Thymus (tissue), 11 donors: Measurements from ENCODE around the gene POLR1A. TPM values are rescaled to one million over a fixed set of nuclear protein-coding genes. Genes with fewer than 3 reads are reported as not detected.

Experiments
- DNase-seq, 9 donors: peaks; one replicate each; pipeline ENCODE4 v3.0.0-alpha.2; 2013; ENCODE audit warnings: low spot score in 9 of 9, low read depth in 6 of 9, missing footprints in 1 of 9
- H3K27ac ChIP-seq, 2 donors: one replicate each; pipeline ENCODE4 v1.5.1; 2013; ENCODE audit warnings: control low read depth in 1 of 2, low read depth in 1 of 2, low read length in 1 of 2, mild to moderate bottlenecking in 1 of 2, moderate library complexity in 1 of 2
- H3K27me3 ChIP-seq, 2 donors: one replicate each; pipeline ENCODE4 v1.5.1; 2013; ENCODE audit warnings: low read length in 1 of 2; ENCODE audit not compliant: control insufficient read depth in 2 of 2, insufficient read depth in 1 of 2
- H3K36me3 ChIP-seq, 2 donors: one replicate each; pipeline ENCODE4 v1.5.1; 2013; ENCODE audit warnings: low read length in 1 of 2, mild to moderate bottlenecking in 1 of 2, moderate library complexity in 1 of 2; ENCODE audit not compliant: control insufficient read depth in 2 of 2, insufficient read depth in 2 of 2
- H3K4me1 ChIP-seq, 2 donors: one replicate each; pipeline ENCODE4 v1.5.1; 2013; ENCODE audit warnings: low read length in 2 of 2; ENCODE audit not compliant: control insufficient read depth in 2 of 2, insufficient read depth in 2 of 2
- H3K4me3 ChIP-seq, 2 donors: one replicate each; pipeline ENCODE4 v1.5.1; 2013; ENCODE audit warnings: low read length in 2 of 2, control low read depth in 1 of 2, mild to moderate bottlenecking in 1 of 2
- H3K9me3 ChIP-seq, 2 donors: one replicate each; pipeline ENCODE4 v1.5.1; 2013; ENCODE audit warnings: low read length in 1 of 2, mild to moderate bottlenecking in 1 of 2; ENCODE audit not compliant: control insufficient read depth in 2 of 2, insufficient read depth in 1 of 2
- WGBS: extraction: QIAGEN DNeasy Blood & Tissue Kit; methylation state at CpG from one replicate; pipeline ENCODE4 v1.1.7; 2013; 5-methylcytosine and 5-hydroxymethylcytosine counted together
- polyA plus RNA-seq: library from polyadenylated mRNA; stranded (reverse); fragments of 200-250 nt; gene quantifications from one replicate; pipeline ENCODE4 v1.2.3, GENCODE V29; 2013
- total RNA-seq: library from RNA; stranded (reverse); fragments of 120-200 nt; gene quantifications from one replicate; pipeline ENCODE4 v1.2.4, GENCODE V29; 2013
- donor health status: healthy.

The POLR1A gene
- total and polyA plus RNA-seq, 2 donors: 3.3 to 8.9 TPM

- no peak for DNase-seq
- Histone ChIP-seq H3K36me3 (peaks cover 66 to 97% of the 10 kb centered on the region in 2 donors), H3K4me1 (peaks cover 0 to 13% of the 10 kb centered on the region in 2 donors)
Observed at GRCh38 chr2:86138736-86139625, 33.3 kb upstream of the POLR1A start.

GRCh38 chr2:86136141-86136540 is 30.5 kb upstream of the POLR1A start:
- WGBS: 96% methylated on average over 2 of the region's 2 CpGs
- DNase-seq: no peak
- Histone ChIP-seq H3K4me3 (no peak overlapping the region), H3K9me3 (no peaks in the 10 kb centered on the region), H3K36me3 (peaks cover 71 to 98% of the 10 kb centered on the region in 2 donors), H3K27ac (no peak overlapping the region), H3K4me1 (peaks cover 0 to 13% of the 10 kb centered on the region in 2 donors), H3K27me3 (no peaks in the 10 kb centered on the region)

More at GRCh38 chr2:86138736-86139625, 33.3 kb upstream of the POLR1A start:
- H3K27me3 ChIP-seq: no peaks in the 10 kb centered on the region
- no peak overlapping the region for H3K4me3 ChIP-seq
- H3K27ac ChIP-seq: no peak overlapping the region
- WGBS: 98% methylated on average over 7 of the region's 7 CpGs
- H3K9me3 ChIP-seq: no peaks in the 10 kb centered on the region

- peaks cover 0 to 11% of the 10 kb centered on the region in 2 donors for H3K4me1 ChIP-seq
- no peak overlapping the region for H3K4me3 ChIP-seq
- no peaks in the 10 kb centered on the region for H3K9me3 ChIP-seq
- no peaks in the 10 kb centered on the region for H3K27me3 ChIP-seq
- no peak for DNase-seq
- 96% methylated on average over 5 of the region's 5 CpGs for WGBS
- H3K36me3 ChIP-seq: peaks cover 67 to 99% of the 10 kb centered on the region in 2 donors
- H3K27ac ChIP-seq: no peak overlapping the region
Observed at GRCh38 chr2:86135653-86136052, 30.0 kb upstream of the POLR1A start.

- no peaks in the 10 kb centered on the region for H3K9me3 ChIP-seq
- no peak for DNase-seq
- no peak overlapping the region for H3K27ac ChIP-seq
- no peak overlapping the region for H3K4me3 ChIP-seq
- 97% methylated on average over 4 of the region's 4 CpGs for WGBS
- peaks cover 0 to 8% of the 10 kb centered on the region in 2 donors for H3K4me1 ChIP-seq
- H3K36me3 ChIP-seq: peaks cover 71 to 97% of the 10 kb centered on the region in 2 donors
- no peaks in the 10 kb centered on the region for H3K27me3 ChIP-seq
Observed at GRCh38 chr2:86134709-86135108, 29.0 kb upstream of the POLR1A start.

GRCh38 chr2:86124683-86125082 is 19.0 kb upstream of the POLR1A start:
- H3K36me3 ChIP-seq: peaks cover 71 to 97% of the 10 kb centered on the region in 2 donors
- no peak overlapping the region for H3K4me3 ChIP-seq
- no peak overlapping the region for H3K27ac ChIP-seq
- H3K4me1 ChIP-seq: no peaks in the 10 kb centered on the region
- no peak for DNase-seq
- H3K9me3 ChIP-seq: no peaks in the 10 kb centered on the region
- H3K27me3 ChIP-seq: no peaks in the 10 kb centered on the region
- WGBS: 97% methylated on average over 5 of the region's 5 CpGs

- H3K9me3 ChIP-seq: no peaks in the 10 kb centered on the region
- WGBS: 98% methylated on average over 5 of the region's 5 CpGs
- no peak overlapping the region for H3K27ac ChIP-seq
- H3K36me3 ChIP-seq: peaks cover 71 to 95% of the 10 kb centered on the region in 2 donors
- H3K4me1 ChIP-seq: no peaks in the 10 kb centered on the region
- DNase-seq: no peak
- H3K4me3 ChIP-seq: no peak overlapping the region
- H3K27me3 ChIP-seq: no peaks in the 10 kb centered on the region
Observed at GRCh38 chr2:86123328-86123925, 17.7 kb upstream of the POLR1A start.

GRCh38 chr2:86118130-86118529 is 12.4 kb upstream of the POLR1A start:
- peaks cover 69 to 95% of the 10 kb centered on the region in 2 donors for H3K36me3 ChIP-seq
- H3K4me3 ChIP-seq: no peak overlapping the region
- no peak overlapping the region for H3K27ac ChIP-seq
- H3K4me1 ChIP-seq: no peaks in the 10 kb centered on the region
- H3K27me3 ChIP-seq: no peaks in the 10 kb centered on the region
- WGBS: 97% methylated on average over 2 of the region's 2 CpGs
- no peak for DNase-seq
- no peaks in the 10 kb centered on the region for H3K9me3 ChIP-seq

- Histone ChIP-seq H3K36me3 (peaks cover 14 to 42% of the 10 kb centered on the region in 2 donors), H3K4me3 (peak overlapping the region; percentile 64 to 100), H3K27me3 (no peaks in the 10 kb centered on the region), H3K4me1 (peaks cover 0 to 3% of the 10 kb centered on the region in 2 donors), H3K27ac (no peak overlapping the region), H3K9me3 (no peaks in the 10 kb centered on the region)
- WGBS: 33% methylated on average over 5 of the region's 5 CpGs
- DNase-seq: peak in 4 of 9 donors; percentile 3 to 35 (median 8)
Observed at GRCh38 chr2:86107031-86107430, 1.3 kb upstream of the POLR1A start.
